ENCODE measurements around the gene C21orf91. TPM values are rescaled to one million over a fixed set of nuclear protein-coding genes. Genes with fewer than 3 reads are reported as not detected.

C21orf91 gene
- total RNA-seq, 2 experiments from 2014 or later, result 32.5 to 32.6 TPM

DNA sequence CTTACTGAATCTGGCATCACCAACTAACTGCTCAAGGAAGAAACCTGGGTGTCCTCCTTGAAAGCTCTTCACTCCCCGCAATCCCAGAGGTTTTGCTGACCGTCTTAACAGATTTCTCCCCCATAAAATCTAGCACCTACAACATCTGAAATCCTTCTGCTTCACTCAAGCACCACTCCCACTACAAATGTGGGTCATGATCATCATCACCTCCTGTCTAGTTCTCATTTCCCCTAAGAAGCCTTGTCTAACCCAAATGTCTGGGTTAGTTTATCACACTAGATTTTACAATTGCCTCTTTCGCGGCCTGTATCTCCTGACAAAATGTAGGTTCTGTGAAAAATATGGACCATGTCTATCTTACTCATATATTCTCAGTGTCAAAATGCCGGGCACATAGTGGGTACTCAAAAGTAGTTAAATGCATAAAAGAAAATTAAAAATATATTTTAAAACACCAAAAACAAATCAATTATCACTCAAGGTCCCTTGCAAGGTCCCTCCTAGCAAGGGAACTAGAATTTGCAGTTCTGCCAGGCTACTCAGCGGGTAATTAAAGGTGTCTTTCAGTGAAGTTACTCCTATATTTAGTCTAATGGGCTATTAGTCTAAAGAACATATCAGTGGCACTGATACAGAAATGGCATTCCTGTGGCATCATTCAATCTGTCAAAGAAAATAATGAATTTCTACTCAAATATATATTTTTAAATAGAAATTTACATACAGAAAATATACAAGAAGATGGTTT is 19.6 kb downstream of the C21orf91 start:
- ChIA-PET CTCF (interaction anchor here (0.8 to 1.9 kb wide), 5 partner anchors 13 to 120 kb away, joined by 3 to 5 read pairs (median 3); no protein-coding TSS in a partner anchor), POLR2A (interaction anchor here (1.0 kb wide), 1 partner anchor 12 kb away, joined by 3 read pairs; no protein-coding TSS in a partner anchor)
- TF ChIP-seq, protein P1, sequence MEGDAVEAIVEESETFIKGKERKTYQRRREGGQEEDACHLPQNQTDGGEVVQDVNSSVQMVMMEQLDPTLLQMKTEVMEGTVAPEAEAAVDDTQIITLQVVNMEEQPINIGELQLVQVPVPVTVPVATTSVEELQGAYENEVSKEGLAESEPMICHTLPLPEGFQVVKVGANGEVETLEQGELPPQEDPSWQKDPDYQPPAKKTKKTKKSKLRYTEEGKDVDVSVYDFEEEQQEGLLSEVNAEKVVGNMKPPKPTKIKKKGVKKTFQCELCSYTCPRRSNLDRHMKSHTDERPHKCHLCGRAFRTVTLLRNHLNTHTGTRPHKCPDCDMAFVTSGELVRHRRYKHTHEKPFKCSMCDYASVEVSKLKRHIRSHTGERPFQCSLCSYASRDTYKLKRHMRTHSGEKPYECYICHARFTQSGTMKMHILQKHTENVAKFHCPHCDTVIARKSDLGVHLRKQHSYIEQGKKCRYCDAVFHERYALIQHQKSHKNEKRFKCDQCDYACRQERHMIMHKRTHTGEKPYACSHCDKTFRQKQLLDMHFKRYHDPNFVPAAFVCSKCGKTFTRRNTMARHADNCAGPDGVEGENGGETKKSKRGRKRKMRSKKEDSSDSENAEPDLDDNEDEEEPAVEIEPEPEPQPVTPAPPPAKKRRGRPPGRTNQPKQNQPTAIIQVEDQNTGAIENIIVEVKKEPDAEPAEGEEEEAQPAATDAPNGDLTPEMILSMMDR (IDR thresholded peaks at IDR 0.05), result no peak
- Mint-ChIP-seq H3K36me3 (ENCODE audit: low read depth) (peaks cover 62% of the 10 kb centered on the region), H3K4me1 (ENCODE audit: low read depth) (peaks cover 62% of the 10 kb centered on the region), H3K27me3 (no peaks in the 10 kb centered on the region), H3K27ac (peak overlapping the region; percentile 73), H3K4me3 (no peak overlapping the region), H3K9me3 (peaks cover 2% of the 10 kb centered on the region)
- DNase-seq, result no peak
- no peak for ATAC-seq
- intact Hi-C loops (cut with micrococcal nuclease), result no loop called here

DNA sequence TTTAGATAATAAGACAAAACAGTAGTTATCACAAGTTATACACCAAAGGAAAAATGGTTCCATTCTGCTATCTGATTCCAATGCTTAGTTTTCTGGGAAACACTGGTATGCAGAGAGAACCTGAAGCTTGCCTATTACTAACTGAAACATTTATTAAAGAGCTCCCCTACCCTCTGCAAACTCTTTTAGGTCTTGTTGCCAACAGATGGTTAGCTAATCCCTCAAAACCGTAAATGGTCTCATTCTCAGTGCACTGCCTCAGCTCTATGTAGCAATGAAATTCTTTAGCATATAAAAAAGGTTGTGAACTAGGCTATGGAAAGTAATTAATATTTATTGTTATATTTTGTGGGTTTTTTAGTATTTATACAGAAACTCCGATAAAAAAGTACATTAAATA is 20.4 kb downstream of the C21orf91 start:
- peaks cover 2% of the 10 kb centered on the region for H3K9me3 Mint-ChIP-seq
- intact Hi-C loops (cut with micrococcal nuclease), result no loop called here
- ChIA-PET CTCF (interaction anchor here (0.8 to 1.9 kb wide), 7 partner anchors 11 to 119 kb away, joined by 3 to 5 read pairs (median 3); no protein-coding TSS in a partner anchor), POLR2A (interaction anchor here (1.0 kb wide), 1 partner anchor 13 kb away, joined by 3 read pairs; no protein-coding TSS in a partner anchor)
- ATAC-seq (no peak), DNase-seq (no peak)
- TF ChIP-seq, protein P1 (IDR thresholded peaks at IDR 0.05), result no peak
- peaks cover 60% of the 10 kb centered on the region for H3K4me1 Mint-ChIP-seq (ENCODE audit: low read depth)
- no peaks in the 10 kb centered on the region for H3K27me3 Mint-ChIP-seq
- no peak overlapping the region for H3K4me3 Mint-ChIP-seq
- H3K36me3 Mint-ChIP-seq (ENCODE audit: low read depth), result peaks cover 59% of the 10 kb centered on the region
- H3K27ac Mint-ChIP-seq, result peak overlapping the region; percentile 50

DNA sequence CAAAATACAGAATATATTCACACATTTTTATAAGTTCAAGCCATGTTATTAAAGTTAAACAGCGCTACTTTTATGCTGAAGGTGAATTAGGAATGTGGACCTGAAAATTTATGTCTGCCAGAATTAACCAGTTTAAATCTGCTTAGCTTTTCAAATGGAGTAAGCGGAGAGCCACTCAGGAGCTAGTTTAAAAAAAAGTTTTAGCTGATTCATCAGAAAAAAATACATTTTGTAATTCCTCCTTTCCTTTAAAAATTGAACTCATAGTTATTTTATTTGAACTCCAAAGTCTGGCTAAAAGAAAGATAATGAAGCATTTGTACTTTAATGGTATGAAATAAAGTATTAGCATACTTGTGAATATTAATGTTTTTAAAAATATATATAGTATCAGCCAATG is 21.2 kb downstream of the C21orf91 start:
- H3K4me1 Mint-ChIP-seq (ENCODE audit: low read depth), result peaks cover 60% of the 10 kb centered on the region
- peaks cover 59% of the 10 kb centered on the region for H3K36me3 Mint-ChIP-seq (ENCODE audit: low read depth)
- H3K4me3 Mint-ChIP-seq, result no peak overlapping the region
- H3K27ac Mint-ChIP-seq, result no peak overlapping the region
- ATAC-seq (no peak), DNase-seq (no peak)
- CTCF ChIA-PET, result interaction anchor here (1.0 to 1.9 kb wide), 4 partner anchors 12 to 118 kb away, joined by 3 to 5 read pairs (median 4); no protein-coding TSS in a partner anchor
- TF ChIP-seq, protein P1 (IDR thresholded peaks at IDR 0.05), result no peak
- H3K9me3 Mint-ChIP-seq, result peaks cover 2% of the 10 kb centered on the region
- intact Hi-C loops (cut with micrococcal nuclease), result no loop called here
- H3K27me3 Mint-ChIP-seq, result no peaks in the 10 kb centered on the region
- POLR2A ChIA-PET, result no interaction called here

DNA sequence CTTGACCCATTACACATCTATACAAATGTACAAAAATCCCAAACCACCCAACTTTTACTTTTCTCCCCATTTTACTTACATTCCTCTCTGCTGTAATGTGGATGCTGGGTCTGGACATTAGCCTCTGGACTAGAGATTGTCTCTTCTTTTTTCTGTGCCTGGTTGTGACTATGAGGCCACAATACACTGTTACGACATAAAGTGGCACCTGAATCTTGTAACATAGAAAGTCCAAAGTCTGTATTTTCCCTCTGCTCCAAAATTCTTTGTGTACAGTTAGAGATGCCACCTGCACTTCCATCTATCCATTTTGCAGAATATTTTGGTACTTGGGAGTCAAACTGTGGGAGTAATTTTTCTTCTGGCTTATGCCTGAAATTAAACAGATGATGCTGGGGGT is 22.7 kb downstream of the C21orf91 start:
- Mint-ChIP-seq H3K4me1 (ENCODE audit: low read depth) (peaks cover 60% of the 10 kb centered on the region), H3K4me3 (peak overlapping the region; percentile 41), H3K9me3 (peaks cover 2% of the 10 kb centered on the region), H3K27me3 (no peaks in the 10 kb centered on the region), H3K36me3 (ENCODE audit: low read depth) (peaks cover 53% of the 10 kb centered on the region), H3K27ac (peak overlapping the region; percentile 94)
- CTCF ChIA-PET, result interaction anchor here (1.4 to 2.8 kb wide), 2 partner anchors 13 to 16 kb away, joined by 4 to 18 read pairs; no protein-coding TSS in a partner anchor
- intact Hi-C loops (cut with micrococcal nuclease), result no loop called here
- DNase-seq, result no peak
- POLR2A ChIA-PET, result interaction anchor here (2.6 kb wide), 1 partner anchor 13 kb away, joined by 16 read pairs; no protein-coding TSS in a partner anchor
- TF ChIP-seq, protein P1 (IDR thresholded peaks at IDR 0.05), result no peak
- no peak for ATAC-seq

DNA sequence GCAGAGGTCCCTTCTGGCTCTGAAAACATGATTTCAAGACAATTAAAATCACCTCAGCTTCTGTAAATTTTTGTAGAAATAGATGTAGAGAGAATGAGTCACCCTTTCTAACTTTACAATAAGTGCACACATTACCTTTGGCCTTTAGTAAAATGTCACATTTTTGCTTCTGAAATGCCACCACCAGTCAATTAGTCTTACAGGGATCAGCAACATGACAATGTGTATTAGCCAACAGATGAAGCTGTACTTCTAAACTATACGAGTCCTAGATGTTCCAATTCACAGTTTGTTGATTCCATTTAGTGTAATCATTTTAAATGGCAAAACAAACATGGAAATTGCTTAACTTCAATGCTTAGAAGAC is 23.1 kb downstream of the C21orf91 start:
- Mint-ChIP-seq H3K27ac (peak overlapping the region; percentile 94), H3K4me3 (peak overlapping the region; percentile 41), H3K4me1 (ENCODE audit: low read depth) (peaks cover 64% of the 10 kb centered on the region), H3K27me3 (no peaks in the 10 kb centered on the region), H3K9me3 (peaks cover 2% of the 10 kb centered on the region), H3K36me3 (ENCODE audit: low read depth) (peaks cover 53% of the 10 kb centered on the region)
- intact Hi-C loops (cut with micrococcal nuclease), result no loop called here
- CTCF ChIA-PET, result interaction anchor here (0.9 to 2.8 kb wide), 3 partner anchors 12 to 19 kb away, joined by 4 to 18 read pairs (median 4); no protein-coding TSS in a partner anchor
- POLR2A ChIA-PET, result interaction anchor here (0.9 to 2.6 kb wide), 2 partner anchors 13 to 15 kb away, joined by 4 to 16 read pairs; no protein-coding TSS in a partner anchor
- ATAC-seq, result peak; percentile 79
- TF ChIP-seq, protein P1 (IDR thresholded peaks at IDR 0.05), result no peak
- DNase-seq, result no peak
